Motor neuron (in vitro differentiated cells): ENCODE data around the gene PRDM1. TPM values are rescaled to one million over a fixed set of nuclear protein-coding genes. Genes with fewer than 3 reads are reported as not detected.

Experiments
- ATAC-seq, 8 experiments: fragments of 200-7000 bp; cut with Tn5 transposase; replicated peaks in 6 of 8; 2 replicates each; pipeline ENCODE4 v1.8.0; 2021; ENCODE audit warnings: mild to moderate bottlenecking in 8 of 8, moderate library complexity in 8 of 8
- H3K27ac ChIP-seq, 2 donors: fragments of 250-450 bp; sonication (Bioruptor Pico); 2 replicates each; pipeline ENCODE4 v1.9.0; 2021; ENCODE audit warnings: antibody characterized with exemption in 2 of 2, mild to moderate bottlenecking in 2 of 2, moderate library complexity in 1 of 2
- H3K4me1 ChIP-seq, 2 donors: fragments of 250-450 bp; sonication (Bioruptor Pico); replicated peaks in 1 of 2; 2 replicates each; pipeline ENCODE4 v1.6.1; 2021; ENCODE audit warnings: antibody characterized with exemption in 2 of 2, mild to moderate bottlenecking in 2 of 2, moderate library complexity in 1 of 2
- H3K4me3 ChIP-seq, 5 donors: fragments of 250-450 bp; sonication (Bioruptor Pico); 2 replicates each; pipeline ENCODE4 v1.9.0; 2021; ENCODE audit warnings: antibody characterized with exemption in 5 of 5, mild to moderate bottlenecking in 5 of 5, moderate library complexity in 4 of 5
- WGBS, 10 experiments: fragments of 450-650 bp; shearing (Covaris generic); methylation state at CpG; one replicate each; pipeline ENCODE4 v1.0.0; 2022; 5-methylcytosine and 5-hydroxymethylcytosine counted together
- in situ Hi-C, 9 experiments: fragments of 400-800 bp; cut with MboI; loops; one replicate each; pipeline ENCODE4 v1.15.0; 2021; ENCODE audit warnings: low sequenced_read_pairs in 9 of 9, low pct_unique_long_range_greater_than_20kb in 2 of 9; ENCODE audit not compliant: unreplicated experiment in 9 of 9
- total RNA-seq, 8 experiments: library from RNA; unstranded; fragments of 300-600 nt; gene quantifications; 2 replicates each; pipeline versions ENCODE4 v1.2.3 to v1.2.4, GENCODE V29; 2022

PRDM1 gene
- total RNA-seq, 8 experiments from 2014 or later, result 0.23 to 4.3 (median 2.0) TPM

- in situ Hi-C loops, result no loop called here
- ATAC-seq, result no peak
- 86 to 100% (median 100%) methylated on average over 1 of the region's 1 CpG; no CpG with 5 or more reads in 4 of the 10 experiments for WGBS, 10 experiments
- H3K27ac ChIP-seq, result no peak overlapping the region
- H3K4me3 ChIP-seq, result no peak overlapping the region
- peaks cover 3% of the 10 kb centered on the region in 2 donors for H3K4me1 ChIP-seq
Measured at GRCh38 chr6:106158816-106159215, 72.7 kb downstream of the PRDM1 start.

Other genes with a start within 250 kb of the PRDM1 start
- gene ATG5, start 239.4 kb downstream of the PRDM1 start, total RNA-seq, result 10 to 100 TPM; 19.3 to 39.2 (median 28.4) TPM